HG02623 (cell line): Measurements from ENCODE around the gene NPHP4.
"Not testable (repeated sequence)": the region's sequence is repeated elsewhere in the genome, so short reads cannot be mapped to it uniquely, and the experiment has no call there.

Source experiments
- ATAC-seq: cut with Tn5 transposase; IDR thresholded peaks from one replicate; pipeline ENCODE4 v1.9.1; 2021; ENCODE audit warnings: moderate library complexity; ENCODE audit not compliant: unreplicated experiment

NPHP4 gene

DNA sequence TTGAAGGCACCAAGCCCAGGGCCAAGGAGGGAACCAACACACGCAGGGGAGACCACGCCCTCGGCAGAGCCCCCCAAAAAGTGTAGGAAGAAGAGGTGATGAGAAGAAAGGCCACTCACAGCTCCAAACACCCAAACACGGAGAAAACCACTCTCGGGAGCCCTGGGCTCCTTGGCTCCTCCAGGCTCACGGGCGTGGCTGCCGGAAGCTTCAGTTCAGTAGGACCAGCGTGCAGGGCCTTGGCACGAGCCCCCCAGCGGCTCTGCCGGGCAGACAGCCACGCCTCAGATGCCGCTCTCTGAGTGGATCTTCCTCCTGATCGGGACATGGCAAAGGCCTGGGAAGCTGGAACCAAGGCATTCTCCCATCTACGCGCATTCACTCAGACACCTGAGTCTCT lies 94.0 kb downstream of the NPHP4 start:
- ATAC-seq, result no peak

DNA sequence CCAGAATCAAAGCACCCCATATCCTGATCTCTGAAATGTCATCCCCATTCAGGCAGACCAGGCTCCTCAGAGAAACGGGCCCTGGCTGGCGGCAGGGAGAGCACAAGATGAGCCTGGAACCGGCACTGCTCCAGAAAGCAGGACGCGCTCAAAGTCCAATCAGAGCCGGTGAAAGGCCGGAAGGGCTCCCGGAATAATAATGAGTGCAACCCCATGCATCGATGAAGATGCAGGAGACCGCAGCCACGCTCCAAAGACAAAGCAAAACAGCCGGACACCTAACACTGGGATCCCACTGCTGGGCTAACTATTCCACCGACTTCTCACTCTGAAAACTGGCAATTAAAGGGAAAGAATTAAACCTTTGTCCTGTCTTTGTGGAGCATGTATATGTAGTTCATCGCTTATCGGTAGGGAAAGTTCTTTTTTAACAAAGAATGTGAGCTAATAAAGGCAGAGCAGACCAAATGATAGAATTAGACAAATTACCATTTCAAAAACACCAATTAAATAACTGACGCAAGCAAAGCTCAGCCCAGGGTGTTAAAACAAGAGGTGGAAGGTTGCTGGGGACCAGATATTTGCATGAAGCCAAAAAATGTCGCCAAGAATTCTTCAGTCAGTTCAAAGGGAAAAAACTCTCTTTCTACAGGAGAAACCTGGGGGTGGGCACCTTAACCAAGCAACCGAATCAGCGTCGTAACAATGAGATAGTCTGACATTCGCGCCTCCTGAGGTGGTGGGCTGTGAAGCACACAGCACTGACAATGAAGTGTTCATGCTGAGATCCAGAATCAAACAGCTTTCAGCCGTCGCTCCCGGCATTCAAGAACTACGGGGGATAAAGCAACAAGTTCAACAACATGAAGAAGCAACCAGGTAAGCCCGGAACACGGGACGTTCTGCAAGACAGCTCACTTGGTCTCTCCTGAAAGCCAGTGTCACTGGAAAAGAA lies 95.2 kb downstream of the NPHP4 start:
- ATAC-seq, result no peak

DNA sequence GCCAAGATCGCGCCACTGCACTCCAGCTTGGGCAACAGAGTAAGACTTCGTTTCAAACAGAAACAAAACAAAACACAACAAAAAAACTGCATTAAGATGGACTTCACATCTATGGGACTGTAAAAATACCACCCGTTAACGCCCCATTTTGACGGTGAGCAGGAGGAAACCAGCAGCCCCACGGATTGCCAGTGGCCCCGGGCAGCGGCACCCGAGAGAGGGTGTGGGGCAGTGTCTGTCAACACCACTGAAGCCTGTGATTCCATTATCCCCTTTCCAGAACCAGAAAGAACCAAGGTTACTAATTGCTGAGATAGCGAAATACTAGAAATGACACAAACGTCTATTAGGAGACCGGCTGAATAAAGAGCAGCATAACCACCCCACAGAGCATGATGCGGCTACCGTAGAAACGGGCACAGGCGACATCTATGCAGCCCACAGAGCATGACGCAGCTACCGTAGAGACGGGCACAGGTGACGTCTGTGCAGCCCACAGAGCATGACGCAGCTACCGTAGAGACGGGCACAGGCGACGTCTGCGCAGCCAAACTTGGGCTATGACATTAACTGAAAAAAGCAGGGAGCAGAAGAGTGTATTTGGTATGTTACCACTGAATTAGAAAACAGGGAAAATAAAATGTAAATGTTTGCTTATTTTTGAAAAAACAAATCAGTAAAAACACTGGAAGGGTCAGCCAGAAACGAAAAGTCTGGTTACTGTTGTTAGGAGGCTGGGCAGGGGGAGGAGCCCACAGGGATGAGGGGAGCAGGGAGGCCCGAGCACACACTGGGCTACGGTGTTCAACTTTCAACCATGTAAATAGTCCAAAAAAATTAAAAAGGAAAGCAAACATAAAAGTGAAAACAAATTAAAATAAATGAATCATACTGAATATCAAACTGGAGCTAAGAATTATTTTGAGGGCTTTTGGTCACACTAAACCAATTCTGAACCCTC lies 96.5 kb downstream of the NPHP4 start:
- no peak for ATAC-seq

DNA sequence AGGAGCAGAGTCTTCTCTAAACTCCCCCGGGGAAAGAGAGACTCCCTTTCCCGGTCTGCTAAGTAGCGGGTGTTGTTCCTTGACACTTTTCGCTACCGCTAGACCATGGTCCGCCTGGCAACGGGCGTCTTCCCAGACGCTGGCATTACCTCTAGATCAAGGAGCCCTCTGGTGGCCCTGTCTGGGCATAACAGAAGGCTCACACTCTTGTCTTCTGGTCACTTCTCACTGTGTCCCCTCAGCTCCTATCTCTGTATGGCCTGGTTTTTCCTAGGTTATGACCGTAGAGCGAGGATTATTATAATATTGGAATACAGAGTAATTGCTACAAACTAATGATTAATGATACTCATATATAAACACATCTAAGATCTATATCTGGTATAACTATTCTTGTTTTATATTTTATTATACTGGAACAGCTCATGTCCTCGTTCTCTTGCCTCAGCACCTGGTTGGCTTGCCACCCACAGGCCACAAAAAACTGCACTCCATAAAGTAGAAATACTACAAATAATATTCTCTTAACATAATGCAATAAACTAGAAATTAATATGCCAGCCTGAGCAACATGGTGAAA lies 98.4 kb downstream of the NPHP4 start:
- ATAC-seq, result not testable (repeated sequence)

DNA sequence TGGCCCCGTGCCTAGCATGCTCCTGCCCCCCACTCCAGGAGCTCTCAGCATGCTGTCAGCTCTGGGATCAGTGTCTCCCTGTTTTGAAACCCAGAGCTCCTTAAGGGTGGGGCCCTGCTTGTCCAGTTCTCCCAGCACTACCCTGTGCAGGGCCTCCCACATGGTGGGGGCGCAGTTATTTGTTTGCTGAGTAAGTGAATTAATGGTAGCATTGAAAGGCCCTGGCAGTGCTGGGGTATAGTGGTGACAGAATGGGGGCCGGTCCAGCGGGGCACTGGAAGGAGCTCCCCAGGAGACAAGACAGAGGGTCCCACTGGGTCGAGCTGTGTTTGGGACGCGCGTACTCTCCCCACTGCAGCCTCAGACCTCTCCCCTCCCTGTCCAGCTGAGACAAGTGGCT lies 99.9 kb downstream of the NPHP4 start:
- ATAC-seq, result no peak

DNA sequence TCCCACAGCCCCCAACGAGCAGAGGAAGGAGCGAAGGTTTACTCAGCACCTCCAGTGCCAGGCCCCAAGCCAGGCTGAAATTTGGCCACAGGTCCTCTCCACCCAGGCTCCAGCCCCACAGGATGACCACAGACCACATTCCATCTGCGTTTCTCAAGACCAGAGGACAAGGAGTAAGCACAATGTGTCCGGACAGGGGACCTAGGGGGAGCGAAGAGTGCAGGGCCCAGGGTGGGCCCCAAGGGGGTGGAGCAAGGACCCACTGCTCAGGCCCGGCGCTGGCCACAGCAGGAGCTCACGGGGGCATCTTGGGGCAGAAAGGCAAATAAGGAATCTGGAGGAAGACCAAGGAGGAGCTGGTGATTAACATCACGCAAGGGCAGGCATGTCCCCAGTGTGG lies 100.5 kb downstream of the NPHP4 start:
- no peak for ATAC-seq

DNA sequence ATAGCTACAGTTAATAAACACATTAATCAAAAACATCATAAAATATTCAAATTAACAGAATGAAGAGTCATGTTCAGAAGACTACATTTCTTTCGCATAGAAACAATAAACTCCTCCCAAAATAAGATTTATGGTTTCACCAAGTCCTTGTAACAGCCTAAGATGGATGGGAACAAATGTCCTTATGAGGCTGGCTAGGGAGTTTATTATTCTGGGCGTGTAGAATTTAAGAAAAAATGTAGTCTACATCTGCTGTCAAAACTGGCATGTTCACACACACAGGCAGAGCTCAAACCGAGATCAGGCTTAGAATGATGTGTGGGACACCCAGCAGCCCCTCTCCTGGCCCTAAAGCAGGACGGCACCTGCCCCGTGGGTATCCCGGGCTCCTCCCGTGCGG lies 101.1 kb downstream of the NPHP4 start:
- ATAC-seq, result no peak

DNA sequence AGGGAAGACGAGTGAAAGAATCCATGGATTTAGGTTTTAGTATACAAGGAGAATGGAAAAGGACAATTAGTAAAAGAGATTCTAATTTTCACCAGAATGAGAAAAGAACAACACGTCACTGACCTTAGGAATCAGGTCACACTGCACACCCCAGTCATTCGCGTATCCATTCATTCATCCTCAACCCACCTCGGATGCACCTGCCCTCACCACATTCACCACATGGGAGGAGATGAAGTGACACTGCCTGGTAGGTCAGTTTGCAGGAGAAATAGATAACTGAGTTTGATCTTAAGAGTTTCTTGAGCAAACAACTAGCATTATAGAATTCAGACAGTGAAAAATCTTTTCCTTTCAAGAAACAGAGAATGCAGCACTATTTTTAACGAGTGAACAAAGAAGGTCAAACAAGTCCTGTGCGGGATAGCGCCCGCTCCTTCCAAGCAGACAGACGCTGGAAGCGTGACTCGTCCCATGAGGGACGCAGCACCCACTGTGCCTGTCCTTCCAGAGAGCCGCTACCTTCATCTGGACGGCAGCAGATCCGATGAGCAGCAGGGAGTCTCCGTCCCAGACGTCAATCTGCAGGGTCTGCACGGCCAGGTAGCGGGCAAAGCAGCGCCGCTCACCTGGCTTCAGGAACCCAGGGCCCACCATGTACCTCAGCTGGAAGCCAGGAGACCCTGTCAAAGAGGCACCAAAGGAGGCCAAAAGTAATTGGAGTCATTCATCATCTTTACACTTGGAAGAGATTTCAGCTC lies 101.7 kb downstream of the NPHP4 start:
- no peak for ATAC-seq

DNA sequence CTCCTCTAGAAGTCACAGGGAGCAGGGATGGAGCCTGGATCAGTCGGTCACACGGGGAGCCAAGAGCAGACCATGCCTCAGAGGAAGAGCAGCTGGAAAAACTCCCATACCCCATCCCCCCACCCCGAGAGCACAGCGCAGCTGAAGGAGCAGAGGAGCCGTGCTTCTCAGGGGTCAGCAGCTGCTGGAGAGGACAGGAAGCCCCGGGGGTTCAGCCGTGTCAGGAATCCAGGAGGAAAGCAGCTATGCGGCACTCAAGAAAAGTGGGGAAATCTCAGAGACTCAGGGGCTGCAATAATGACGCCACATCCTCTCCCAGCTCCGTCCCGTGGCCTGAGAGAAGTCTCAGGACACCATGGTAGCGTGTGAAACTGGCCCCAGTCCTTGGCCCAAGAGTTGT lies 102.3 kb downstream of the NPHP4 start:
- ATAC-seq, result no peak

DNA sequence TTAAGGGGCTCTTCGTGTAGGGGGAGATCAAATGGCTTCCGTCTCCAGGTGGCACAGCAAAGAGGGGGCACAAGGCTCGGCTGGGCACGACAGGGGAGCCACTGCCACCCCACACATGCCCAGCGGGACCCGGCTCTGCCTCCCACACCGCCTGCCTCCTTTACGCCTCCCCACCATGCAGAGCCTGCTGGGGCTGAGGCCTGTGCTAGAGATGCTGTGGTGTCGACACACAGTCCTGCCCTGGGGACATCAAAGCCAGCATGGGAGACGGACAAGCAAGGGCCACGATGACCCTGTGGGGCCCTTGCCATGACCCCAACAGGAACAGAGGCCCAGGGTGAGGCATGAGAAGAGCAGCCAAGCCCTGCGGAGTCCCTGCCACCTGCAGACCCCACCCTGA lies 102.8 kb downstream of the NPHP4 start:
- no peak for ATAC-seq

DNA sequence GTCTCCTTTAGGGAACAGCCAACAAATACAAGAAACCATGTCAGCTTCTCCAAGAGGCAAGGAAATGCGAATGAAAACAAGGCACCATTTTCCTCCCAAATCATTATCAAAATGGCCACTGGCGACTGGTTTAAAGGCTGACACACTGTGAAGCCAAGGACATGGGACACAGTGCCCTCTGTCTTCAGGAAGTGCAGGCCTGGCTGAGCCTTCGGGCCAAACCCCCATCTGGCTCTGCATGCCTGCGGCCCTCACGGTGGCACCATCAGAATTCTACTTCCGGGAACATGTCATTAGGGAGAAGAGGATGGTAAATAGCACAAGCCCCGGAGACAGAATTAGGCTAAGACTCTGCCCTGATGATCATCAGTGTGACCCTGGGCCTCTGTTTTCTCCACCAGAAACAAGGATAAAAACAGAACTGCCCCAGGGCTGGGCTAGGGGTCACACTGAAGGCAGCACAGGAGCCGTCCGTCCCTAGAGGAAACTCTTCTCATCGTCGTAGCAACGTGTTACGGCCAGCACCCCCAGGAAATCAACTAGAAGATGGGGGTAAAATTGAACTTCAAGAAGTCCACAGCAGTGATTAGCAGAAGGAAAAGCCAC lies 103.5 kb downstream of the NPHP4 start:
- no peak for ATAC-seq

DNA sequence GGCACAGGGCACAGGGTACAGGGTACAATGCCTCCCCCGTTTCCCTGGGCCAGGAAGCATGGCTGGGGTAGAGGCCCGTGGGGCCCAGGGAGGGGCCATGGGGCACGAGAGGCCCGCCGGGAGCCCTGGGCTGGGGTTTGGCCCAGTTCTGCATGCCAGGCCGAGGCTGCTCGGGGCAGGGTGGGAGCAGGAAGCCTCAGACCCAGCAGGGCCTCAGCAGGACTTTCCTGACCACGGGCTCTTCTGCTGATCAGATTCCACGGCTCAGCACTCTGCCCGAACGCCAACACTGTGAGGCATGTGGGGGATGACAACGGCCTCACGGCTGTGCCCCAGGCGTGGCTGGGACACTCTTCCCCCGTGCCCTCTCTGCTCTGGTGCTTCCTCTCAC lies 104.3 kb downstream of the NPHP4 start:
- no peak for ATAC-seq

DNA sequence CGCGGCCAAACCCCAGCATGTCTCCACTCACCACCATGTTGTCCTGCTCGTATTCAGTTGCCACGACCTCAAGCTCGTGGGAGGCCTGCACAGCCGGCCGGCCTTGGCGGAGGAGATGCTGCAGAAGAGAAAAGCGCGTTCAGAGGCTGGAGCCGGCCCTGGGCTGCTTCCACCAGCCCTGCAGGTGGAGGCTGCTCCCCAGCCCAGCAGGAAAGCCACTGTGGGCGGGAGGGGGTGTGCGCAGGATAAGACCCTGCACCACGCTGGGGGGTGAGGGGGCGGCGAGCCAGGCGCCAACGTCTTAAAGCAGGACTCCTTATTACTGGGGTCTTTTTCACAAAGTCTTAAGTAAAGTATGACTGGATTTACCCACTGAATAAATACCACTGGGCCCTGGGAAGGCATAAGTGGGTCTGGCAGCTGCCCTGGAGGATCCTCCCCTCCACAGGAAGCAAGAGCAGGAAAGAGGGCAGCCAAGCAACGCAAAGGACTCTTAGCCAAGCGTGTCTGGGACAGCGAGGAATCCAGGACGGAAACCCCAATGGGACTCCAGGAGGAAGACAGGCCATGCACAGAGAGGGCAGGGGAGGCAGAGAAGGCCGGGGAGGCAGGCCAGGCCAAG lies 104.8 kb downstream of the NPHP4 start:
- no peak for ATAC-seq

DNA sequence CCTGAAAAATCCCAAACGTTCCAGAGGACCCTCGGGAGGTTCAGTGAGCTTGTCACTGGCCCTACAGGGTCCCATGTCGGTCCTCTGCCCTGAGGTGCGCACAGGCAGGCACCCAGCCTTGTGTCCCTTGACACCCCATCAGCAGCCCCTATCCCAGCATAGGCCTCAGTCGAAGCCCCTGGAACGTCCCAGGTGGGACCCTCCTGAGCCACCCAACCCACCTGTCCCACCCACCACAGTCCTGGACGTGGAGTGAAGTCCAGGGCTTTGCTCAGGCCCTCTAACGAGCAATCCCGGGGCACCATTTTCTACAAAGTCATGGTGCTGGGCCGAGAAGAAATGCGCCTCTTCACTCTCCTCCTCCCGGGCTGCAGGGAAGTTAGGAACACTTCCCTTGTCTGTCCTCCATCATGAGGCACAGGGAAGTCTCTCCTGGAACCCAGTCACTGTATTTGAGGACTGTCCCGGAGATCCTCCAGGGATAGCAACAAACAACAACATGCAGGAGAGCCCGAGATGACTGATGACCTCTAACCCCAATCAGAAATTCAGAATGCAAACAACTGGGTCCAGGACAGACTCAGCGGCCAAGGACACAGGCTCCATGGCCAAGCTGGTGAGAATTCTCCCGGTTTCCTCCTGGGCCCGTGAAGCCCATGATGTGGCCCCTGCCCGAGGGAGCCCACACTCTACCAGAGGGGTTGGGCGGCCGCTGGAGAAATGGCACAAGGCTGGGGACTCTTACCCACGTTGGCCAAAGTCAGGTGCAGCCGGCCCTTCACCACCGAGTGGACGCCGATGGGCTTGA lies 105.5 kb downstream of the NPHP4 start:
- ATAC-seq, result no peak

DNA sequence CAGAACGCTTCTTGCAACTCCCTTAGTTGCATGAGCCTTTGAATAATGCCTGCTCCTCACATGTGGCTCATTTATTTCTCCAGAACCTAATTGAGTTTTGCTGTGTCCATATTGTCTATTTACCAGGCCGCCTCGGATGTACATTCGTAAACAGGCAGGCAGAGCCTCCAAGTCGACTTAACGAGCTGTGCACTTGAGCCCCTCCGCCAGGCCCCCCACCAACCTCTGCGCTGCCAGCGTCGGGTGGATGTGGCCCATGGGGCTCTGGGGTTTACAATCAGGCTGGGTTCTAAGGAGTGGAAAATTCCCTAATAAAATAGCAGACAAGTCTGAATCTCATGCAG lies 106.1 kb downstream of the NPHP4 start:
- no peak for ATAC-seq

DNA sequence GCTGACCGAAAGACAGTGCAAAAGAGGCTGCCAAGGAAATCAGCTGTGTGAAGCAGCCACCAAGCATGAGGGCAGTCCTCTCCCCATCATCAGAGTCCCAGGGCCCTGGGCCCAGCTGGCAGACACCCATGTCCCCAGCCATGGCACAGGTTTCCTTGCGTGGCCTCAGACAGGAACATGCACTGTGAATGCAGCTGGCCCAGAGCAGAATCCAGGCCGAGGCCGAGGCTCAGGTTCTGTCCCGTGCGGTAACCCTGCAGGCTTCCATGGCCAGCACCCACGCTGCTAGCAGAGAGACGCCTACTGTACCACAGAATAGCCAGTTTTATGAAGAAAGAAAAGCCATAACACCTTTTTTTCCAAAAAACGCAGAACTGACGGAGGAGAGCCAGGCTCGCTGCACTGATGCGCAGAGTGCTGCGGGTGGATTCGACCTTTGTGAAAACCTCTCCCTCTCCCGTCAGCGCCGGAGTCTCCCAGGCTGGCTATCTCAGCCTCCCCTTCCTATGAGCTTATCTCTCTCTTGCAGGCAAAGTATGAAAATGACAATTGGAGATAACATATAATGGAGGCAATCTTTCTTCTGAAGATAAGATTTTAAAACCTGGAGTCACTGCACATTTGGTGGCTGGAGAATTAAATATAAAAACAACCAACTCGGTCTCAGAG lies 106.6 kb downstream of the NPHP4 start:
- no peak for ATAC-seq

DNA sequence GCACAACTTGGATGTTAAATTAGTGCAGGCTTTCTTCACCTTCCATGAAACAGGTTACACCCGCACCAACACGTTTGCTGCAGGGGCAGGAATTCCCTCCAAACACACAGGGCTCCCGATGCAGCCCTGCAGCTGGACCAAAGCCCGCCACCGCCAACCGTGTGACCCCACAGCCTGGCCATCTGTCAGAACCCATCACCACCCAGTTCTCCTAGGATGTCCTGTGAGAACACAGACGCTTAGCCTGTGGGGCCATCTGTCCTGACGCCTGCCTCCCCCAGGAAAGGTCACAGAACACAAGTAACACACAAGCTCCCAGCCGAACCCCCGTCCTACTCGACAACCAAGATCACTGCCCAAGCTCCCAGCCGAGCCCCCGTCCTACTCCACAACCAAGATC lies 108.1 kb downstream of the NPHP4 start:
- no peak for ATAC-seq
